ENCODE results near the gene UROC1. TPM values are rescaled to one million over a fixed set of nuclear protein-coding genes. Genes with fewer than 3 reads are reported as not detected.

Gene UROC1
- total and polyA plus RNA-seq, 2 of the 4 experiments (the other 2 are of a cell fraction) = not detected

DNA sequence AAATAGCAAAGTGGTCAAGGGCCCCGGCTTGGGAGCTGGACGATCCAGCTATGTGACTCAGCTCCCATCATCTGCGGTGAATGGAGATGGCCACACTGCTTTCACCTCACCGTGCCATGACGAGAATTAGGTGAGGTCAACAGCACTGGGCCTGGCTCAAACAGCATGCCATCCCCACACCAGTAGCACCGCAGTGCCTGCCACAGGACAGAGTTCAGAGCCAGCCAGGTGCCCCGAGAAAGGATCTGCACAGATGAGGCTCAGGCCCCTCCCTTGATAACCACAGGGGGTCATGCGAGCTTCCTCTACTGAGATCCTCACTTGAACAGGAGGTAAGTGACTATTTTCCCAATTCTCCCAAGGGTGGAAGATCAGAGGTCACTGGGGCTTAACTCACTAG, 71.3 kb downstream of the UROC1 start:
- H3K27me3 ChIP-seq (ENCODE audit: control insufficient read depth, insufficient read depth, low read length) = no peaks in the 10 kb centered on the region
- no peak overlapping the region for H3K27ac ChIP-seq (ENCODE audit: insufficient read depth, low read length)
- no peak overlapping the region for H3K9ac ChIP-seq (ENCODE audit: low read depth, low read length)
- H3K9me3 ChIP-seq (ENCODE audit: control insufficient read depth, insufficient read depth, low read length) = no peaks in the 10 kb centered on the region
- ATAC-seq (ENCODE audit: low read depth) (peak; percentile 25), DNase-seq (no peak)
- H4K5ac ChIP-seq (ENCODE audit: low read depth, low read length) = no peak overlapping the region
- H4K20me1 ChIP-seq (ENCODE audit: insufficient read depth, low read length) = peaks cover 8% of the 10 kb centered on the region; the same call in 1 of the 2 replicates
- no peak overlapping the region for H2BK5ac ChIP-seq (ENCODE audit: low read depth, low read length, poor library complexity, severe bottlenecking)
- H2AK9ac ChIP-seq (replicated peaks; ENCODE audit: low read depth, low read length, poor library complexity) = no peak overlapping the region
- dilution Hi-C loops (cut with HindIII; ENCODE audit: low sequenced_read_pairs, unreplicated experiment) (no loop called here), in situ Hi-C loops (cut with MboI; ENCODE audit: low sequenced_read_pairs) (no loop called here), intact Hi-C loops (cut with micrococcal nuclease) (no loop called here)
- CTCF ChIA-PET = no interaction called here
- TF ChIP-seq RAD21 (IDR thresholded peaks at IDR 0.05; ENCODE audit: low read length) (no peak), CHD1 (IDR thresholded peaks at IDR 0.05; ENCODE audit: low read depth, low read length) (no peak), BHLHE40 (IDR thresholded peaks at IDR 0.05; ENCODE audit: low read depth, low read length) (no peak), CEBPB (IDR thresholded peaks at IDR 0.05; ENCODE audit: low read depth, low read length) (no peak), FOS (IDR thresholded peaks at IDR 0.05; ENCODE audit: low read depth, low read length) (no peak), MAFK (IDR thresholded peaks at IDR 0.05; ENCODE audit: low read depth, low read length) (no peak), POLR2A (IDR thresholded peaks at IDR 0.05; ENCODE audit: low read depth, low read length) (no peak), MAZ (IDR thresholded peaks at IDR 0.05; ENCODE audit: borderline replicate concordance, low read depth, low read length) (no peak), RFX5 (IDR thresholded peaks at IDR 0.05; ENCODE audit: low read depth, low read length) (no peak), NFE2L2 (IDR thresholded peaks at IDR 0.05; ENCODE audit: low read depth, low read length) (no peak), RCOR1 (IDR thresholded peaks at IDR 0.05; ENCODE audit: insufficient replicate concordance, low read length) (no peak)
- TF ChIP-seq, protein P1, sequence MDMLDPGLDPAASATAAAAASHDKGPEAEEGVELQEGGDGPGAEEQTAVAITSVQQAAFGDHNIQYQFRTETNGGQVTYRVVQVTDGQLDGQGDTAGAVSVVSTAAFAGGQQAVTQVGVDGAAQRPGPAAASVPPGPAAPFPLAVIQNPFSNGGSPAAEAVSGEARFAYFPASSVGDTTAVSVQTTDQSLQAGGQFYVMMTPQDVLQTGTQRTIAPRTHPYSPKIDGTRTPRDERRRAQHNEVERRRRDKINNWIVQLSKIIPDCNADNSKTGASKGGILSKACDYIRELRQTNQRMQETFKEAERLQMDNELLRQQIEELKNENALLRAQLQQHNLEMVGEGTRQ (IDR thresholded peaks at IDR 0.05; ENCODE audit: low read depth, low read length) = no peak
- TF ChIP-seq, protein P2, sequence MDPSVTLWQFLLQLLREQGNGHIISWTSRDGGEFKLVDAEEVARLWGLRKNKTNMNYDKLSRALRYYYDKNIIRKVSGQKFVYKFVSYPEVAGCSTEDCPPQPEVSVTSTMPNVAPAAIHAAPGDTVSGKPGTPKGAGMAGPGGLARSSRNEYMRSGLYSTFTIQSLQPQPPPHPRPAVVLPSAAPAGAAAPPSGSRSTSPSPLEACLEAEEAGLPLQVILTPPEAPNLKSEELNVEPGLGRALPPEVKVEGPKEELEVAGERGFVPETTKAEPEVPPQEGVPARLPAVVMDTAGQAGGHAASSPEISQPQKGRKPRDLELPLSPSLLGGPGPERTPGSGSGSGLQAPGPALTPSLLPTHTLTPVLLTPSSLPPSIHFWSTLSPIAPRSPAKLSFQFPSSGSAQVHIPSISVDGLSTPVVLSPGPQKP (IDR thresholded peaks at IDR 0.05; ENCODE audit: borderline replicate concordance, low read depth, low read length) = no peak
- TF ChIP-seq, protein P3, sequence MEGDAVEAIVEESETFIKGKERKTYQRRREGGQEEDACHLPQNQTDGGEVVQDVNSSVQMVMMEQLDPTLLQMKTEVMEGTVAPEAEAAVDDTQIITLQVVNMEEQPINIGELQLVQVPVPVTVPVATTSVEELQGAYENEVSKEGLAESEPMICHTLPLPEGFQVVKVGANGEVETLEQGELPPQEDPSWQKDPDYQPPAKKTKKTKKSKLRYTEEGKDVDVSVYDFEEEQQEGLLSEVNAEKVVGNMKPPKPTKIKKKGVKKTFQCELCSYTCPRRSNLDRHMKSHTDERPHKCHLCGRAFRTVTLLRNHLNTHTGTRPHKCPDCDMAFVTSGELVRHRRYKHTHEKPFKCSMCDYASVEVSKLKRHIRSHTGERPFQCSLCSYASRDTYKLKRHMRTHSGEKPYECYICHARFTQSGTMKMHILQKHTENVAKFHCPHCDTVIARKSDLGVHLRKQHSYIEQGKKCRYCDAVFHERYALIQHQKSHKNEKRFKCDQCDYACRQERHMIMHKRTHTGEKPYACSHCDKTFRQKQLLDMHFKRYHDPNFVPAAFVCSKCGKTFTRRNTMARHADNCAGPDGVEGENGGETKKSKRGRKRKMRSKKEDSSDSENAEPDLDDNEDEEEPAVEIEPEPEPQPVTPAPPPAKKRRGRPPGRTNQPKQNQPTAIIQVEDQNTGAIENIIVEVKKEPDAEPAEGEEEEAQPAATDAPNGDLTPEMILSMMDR (conservative IDR thresholded peaks at IDR 0.05; ENCODE audit: low read depth, low read length) = no peak
- H3K18ac ChIP-seq (ENCODE audit: low read depth, low read length) = no peak overlapping the region
- H3K79me1 ChIP-seq (ENCODE audit: low read depth in 1 of 2, low read length in 2 of 2) = peaks cover 0 to 5% of the 10 kb centered on the region in 2 experiments; a peak in 3 of 4 replicates
- no peak overlapping the region for H3K4me2 ChIP-seq (ENCODE audit: low read depth, low read length)
- 0 out of 4 replicates have a peak overlapping the region, but pooled peaks of 1 of the 2 experiments have one; percentile 15 for H4K8ac ChIP-seq (ENCODE audit: low read depth in 2 of 2, low read length in 2 of 2)
- POLR2A ChIA-PET (ENCODE audit: unreplicated experiment) = no interaction called here
- no peak overlapping the region for H2BK120ac ChIP-seq (ENCODE audit: low read depth, low read length)
- no peak overlapping the region for H2AK5ac ChIP-seq (ENCODE audit: low read depth, low read length)
- peaks cover 3% of the 10 kb centered on the region for H3K36me3 ChIP-seq (ENCODE audit: control insufficient read depth, insufficient read depth, low read length)
- H2BK20ac ChIP-seq (ENCODE audit: low read depth, low read length) = no peak overlapping the region
- H3K9me1 ChIP-seq (ENCODE audit: insufficient read depth, low read length) = peaks cover 16% of the 10 kb centered on the region; the same call in 1 of the 2 replicates
- no peak overlapping the region for H4K91ac ChIP-seq (ENCODE audit: insufficient read depth, low read depth, low read length)
- no peak overlapping the region for H3K23ac ChIP-seq (ENCODE audit: low read depth, low read length)
- H3K56ac ChIP-seq (ENCODE audit: extremely low read depth, insufficient read depth, low read length) = no peak overlapping the region
- no peak overlapping the region for H2AFZ ChIP-seq (replicated peaks; ENCODE audit: low read length, poor library complexity)
- WGBS, 2 experiments (ENCODE audit: extremely low coverage in 2 of 2, insufficient read length in 1 of 2) = no CpG with 5 or more reads among the region's 8 CpGs
- peak overlapping the region; percentile 4; the same call in 1 of the 2 replicates for H3K14ac ChIP-seq (replicated peaks; ENCODE audit: low read depth, low read length)
- peaks cover 9% of the 10 kb centered on the region for H3K4me1 ChIP-seq (ENCODE audit: control insufficient read depth, insufficient read depth, low read length)
- no TSS peak for BruUV-seq (replicated peaks)
- no peak overlapping the region for H3K4me3 ChIP-seq (ENCODE audit: insufficient read depth, low read depth, low read length)
- no peak overlapping the region for H3K4ac ChIP-seq (ENCODE audit: low read depth, low read length)
- H2BK15ac ChIP-seq (ENCODE audit: low read depth, low read length) = no peak overlapping the region
